AG04450 (cell line): ENCODE measurements around the gene DLX3. TPM values are rescaled to one million over a fixed set of nuclear protein-coding genes. Genes with fewer than 3 reads are reported as not detected.

ENCODE experiments used
- CTCF ChIA-PET: fragments of 300-600, 350-600 bp; formaldehyde crosslinking; extraction: SDS; loops from one replicate; lab custom pipeline; 2022; ENCODE audit warnings: antibody characterized with exemption, inconsistent platforms; lab: Charles Lee
- POLR2A ChIA-PET: fragments of 350-600 bp; formaldehyde crosslinking; extraction: SDS; loops from one replicate; lab custom pipeline; 2021; ENCODE audit warnings: antibody characterized with exemption, inconsistent platforms; lab: Yijun Ruan, JAX
- DNase-seq: peaks from one replicate; pipeline ENCODE4 v3.0.0-alpha.2; 2011; ENCODE audit warnings: low read depth, low spot score
- H3K27ac ChIP-seq: one replicate; pipeline ENCODE4 v1.5.1; 2012; ENCODE audit warnings: low read depth, low read length, control low read depth
- H3K27me3 ChIP-seq: one replicate; pipeline ENCODE4 v1.6.0; 2012; ENCODE audit warnings: low read length; ENCODE audit not compliant: control insufficient read depth, insufficient read depth
- H3K4me3 ChIP-seq: 2 replicates; pipeline ENCODE4 v1.5.1; 2011; ENCODE audit warnings: mild to moderate bottlenecking, low read depth, low read length, control low read depth
- H3K9me3 ChIP-seq: 2 replicates; pipeline ENCODE4 v1.5.1; 2012; ENCODE audit warnings: low read length; ENCODE audit not compliant: control insufficient read depth, insufficient read depth
- CTCF ChIP-seq: IDR thresholded peaks from 2 replicates; pipeline ENCODE4 v1.5.1; 2011; ENCODE audit warnings: low read depth, low read length, control low read depth, inconsistent platforms
- polyA plus RNA-seq: library from polyadenylated mRNA; depleted of rRNA; stranded (reverse); fragments of >200 nt; gene quantifications from 2 replicates; pipeline ENCODE4 v1.2.3, GENCODE V29; 2011

DLX3 gene
- polyA plus RNA-seq, 1 experiment, result not detected

DNA sequence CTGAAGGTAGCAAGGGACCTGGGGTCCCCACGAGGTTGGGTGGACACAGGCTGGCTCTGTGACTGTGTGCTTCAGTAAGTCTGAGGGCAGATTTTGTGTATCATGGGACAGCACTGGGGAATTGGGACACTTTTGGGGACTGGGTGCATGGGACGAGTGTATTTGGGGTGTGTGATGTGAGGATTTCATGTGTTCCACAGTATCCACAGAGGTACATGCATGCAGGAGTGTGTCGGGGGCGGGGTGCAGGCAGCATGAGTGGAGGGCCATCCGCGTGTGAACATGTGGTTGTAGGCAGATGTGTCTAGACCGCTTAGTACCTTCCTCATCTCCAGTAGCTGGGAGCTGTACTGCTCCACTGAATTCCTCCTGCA lies 1.1 kb upstream of the DLX3 start:
- no peak for DNase-seq
- Histone ChIP-seq H3K27ac (no peak overlapping the region), H3K27me3 (peaks cover 73% of the 10 kb centered on the region), H3K9me3 (peaks cover 7% of the 10 kb centered on the region; the same call in 1 of the 2 replicates), H3K4me3 (no peak overlapping the region)
- TF ChIP-seq CTCF, result no peak
- ChIA-PET POLR2A (no interaction called here), CTCF (interaction anchor here (0.6 to 8.1 kb wide), 42 partner anchors 8 to 483 kb away, joined by 3 to 249 read pairs (median 6); partner anchors contain the start of genes PDK2 and SLC35B1)

DNA sequence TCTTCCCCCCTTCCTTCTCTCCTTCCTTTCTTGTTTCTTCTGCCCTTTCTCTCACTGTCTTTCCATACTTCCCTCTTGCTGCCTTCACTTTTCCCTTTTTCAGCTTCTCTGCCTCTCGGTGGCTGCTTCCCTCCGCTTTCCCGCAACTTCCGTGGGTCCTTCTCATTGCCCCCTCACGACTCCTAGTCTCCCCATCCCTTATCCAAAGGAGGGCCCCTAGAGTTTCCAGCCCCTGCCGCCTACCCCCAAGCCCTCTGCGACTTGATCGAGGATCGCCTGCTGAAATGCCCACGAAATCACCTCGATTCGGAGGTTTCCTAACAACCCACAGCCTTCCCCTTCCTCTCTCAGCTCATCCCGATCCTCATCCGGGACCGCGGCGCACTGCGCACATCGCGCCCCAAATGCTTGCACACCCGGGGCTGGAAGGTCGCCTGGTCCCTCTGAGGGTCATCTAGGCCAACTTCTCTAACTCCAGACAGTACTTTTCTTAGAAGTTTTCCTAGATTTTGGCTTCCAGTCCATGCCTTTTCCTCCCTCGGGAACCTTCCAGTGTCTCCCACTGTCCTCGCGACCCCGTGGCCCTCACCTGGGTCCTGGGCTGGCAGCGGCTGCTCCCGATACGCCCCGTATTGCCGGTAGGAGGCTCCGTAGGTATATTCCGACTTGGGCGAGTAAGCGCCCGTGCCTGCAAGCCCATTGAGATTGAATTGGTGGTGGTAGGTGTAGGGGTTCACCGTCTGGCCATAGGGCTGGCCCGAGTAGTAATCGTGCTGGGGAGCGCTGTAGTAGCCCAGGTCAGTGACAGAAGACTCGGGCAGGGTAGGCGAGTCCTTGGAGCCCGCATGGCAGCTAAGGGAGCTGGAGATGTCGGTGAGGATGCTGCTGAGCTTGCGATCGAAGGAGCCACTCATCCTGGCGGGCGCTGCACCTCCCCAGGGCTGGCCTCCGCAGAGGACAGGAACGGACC lies 654 bp downstream of the DLX3 start:
- ChIA-PET POLR2A (interaction anchor here (0.6 to 0.8 kb wide), 2 partner anchors 19 to 749 kb away, joined by 7 to 18 read pairs; no protein-coding TSS in a partner anchor), CTCF (interaction anchor here (1.3 to 8.1 kb wide), 4 partner anchors 9 to 134 kb away, joined by 4 to 249 read pairs (median 14); partner anchors contain the start of gene PDK2)
- 0 out of 2 replicates have a peak overlapping the region, but pooled peaks have one; percentile 38 for H3K4me3 ChIP-seq
- H3K9me3 ChIP-seq, result peaks cover 7% of the 10 kb centered on the region; the same call in 1 of the 2 replicates
- no peak for DNase-seq
- no peak for TF ChIP-seq CTCF
- no peak overlapping the region for H3K27ac ChIP-seq
- H3K27me3 ChIP-seq, result peaks cover 77% of the 10 kb centered on the region

DNA sequence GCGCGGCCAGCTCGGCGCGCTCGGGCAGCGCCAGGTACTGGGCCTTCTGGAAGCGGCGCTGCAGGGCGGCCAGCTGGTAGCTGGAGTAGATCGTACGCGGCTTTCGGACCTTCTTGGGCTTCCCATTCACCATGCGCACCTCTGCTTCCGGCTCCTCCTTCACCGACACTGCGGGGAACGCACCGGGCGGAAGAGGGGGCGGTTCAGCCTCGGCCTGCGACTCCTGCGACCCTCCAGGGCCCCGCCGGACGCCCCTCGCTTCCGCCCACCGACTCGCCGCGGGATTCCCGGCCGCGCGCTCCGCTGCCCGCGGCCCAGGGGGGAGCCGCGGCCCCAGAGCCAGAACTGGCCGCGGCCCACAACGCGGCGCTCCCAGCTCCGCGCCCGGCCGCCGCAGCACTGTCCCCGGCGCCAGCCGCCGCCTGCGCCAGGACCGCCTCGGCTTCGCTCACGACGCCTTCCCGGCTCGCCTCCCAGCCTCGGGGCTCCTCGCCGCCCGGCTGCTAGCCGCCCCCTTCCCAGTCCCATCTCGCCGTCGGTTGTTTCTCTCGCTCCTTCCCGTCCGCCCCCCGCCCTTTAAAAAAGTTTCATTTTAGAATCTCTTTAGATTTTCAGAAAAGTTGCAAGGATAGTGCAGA lies 1.5 kb downstream of the DLX3 start:
- ChIA-PET CTCF (interaction anchor here (1.5 kb wide), 1 partner anchor 41 kb away, joined by 8 read pairs; no protein-coding TSS in a partner anchor), POLR2A (interaction anchor here (0.6 to 0.8 kb wide), 2 partner anchors 19 to 748 kb away, joined by 7 to 18 read pairs; no protein-coding TSS in a partner anchor)
- peak overlapping the region; percentile 38; the same call in 1 of the 2 replicates for H3K4me3 ChIP-seq
- no peak overlapping the region for H3K27ac ChIP-seq
- TF ChIP-seq CTCF, result no peak
- peaks cover 7% of the 10 kb centered on the region; the same call in 1 of the 2 replicates for H3K9me3 ChIP-seq
- peaks cover 83% of the 10 kb centered on the region for H3K27me3 ChIP-seq
- DNase-seq, result no peak

GRCh38 chr17:49992933-49993422 lies 2.0 kb downstream of the DLX3 start:
- CTCF ChIA-PET, result interaction anchor here (0.7 kb wide), 1 partner anchor 425 kb away, joined by 3 read pairs; no protein-coding TSS in a partner anchor
- peak overlapping the region; percentile 31; the same call in 1 of the 2 replicates for H3K4me3 ChIP-seq
- DNase-seq, result no peak
- H3K9me3 ChIP-seq, result peaks cover 7% of the 10 kb centered on the region; the same call in 1 of the 2 replicates
- H3K27me3 ChIP-seq, result peaks cover 88% of the 10 kb centered on the region
- no peak overlapping the region for H3K27ac ChIP-seq
- POLR2A ChIA-PET, result interaction anchor here (0.7 kb wide), 1 partner anchor 40 kb away, joined by 6 read pairs; no protein-coding TSS in a partner anchor
- no peak for TF ChIP-seq CTCF
